D341Med (cell line): Measurements from ENCODE around the gene NEUROG1.
A peak's percentile ranks its signal among the peaks of the same experiment; 100 is the strongest.

Experiments
- DNase-seq: peaks from one replicate; pipeline ENCODE4 v3.0.0; 2012; ENCODE audit warnings: low spot score

Gene NEUROG1

DNA sequence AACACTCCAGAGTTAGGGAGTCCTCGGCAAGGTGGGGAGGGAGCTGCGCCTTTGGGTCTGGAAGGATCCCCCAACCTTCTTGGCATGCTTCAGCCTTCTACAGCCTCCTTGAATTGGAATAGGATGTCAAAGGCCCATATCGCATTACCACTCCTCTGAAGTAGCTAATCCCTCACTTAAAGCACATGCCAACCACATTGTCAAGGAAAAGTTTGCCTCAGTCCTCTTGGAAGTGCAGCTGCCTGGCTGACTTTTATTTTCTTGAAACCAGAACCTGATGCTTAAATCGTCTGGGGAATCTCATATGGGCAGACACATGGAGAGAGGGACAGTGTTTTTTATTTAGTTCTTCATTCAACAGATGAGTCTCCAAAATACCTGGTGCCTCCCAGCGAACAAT, 28.6 kb upstream of the NEUROG1 start:
- DNase-seq, result no peak

DNA sequence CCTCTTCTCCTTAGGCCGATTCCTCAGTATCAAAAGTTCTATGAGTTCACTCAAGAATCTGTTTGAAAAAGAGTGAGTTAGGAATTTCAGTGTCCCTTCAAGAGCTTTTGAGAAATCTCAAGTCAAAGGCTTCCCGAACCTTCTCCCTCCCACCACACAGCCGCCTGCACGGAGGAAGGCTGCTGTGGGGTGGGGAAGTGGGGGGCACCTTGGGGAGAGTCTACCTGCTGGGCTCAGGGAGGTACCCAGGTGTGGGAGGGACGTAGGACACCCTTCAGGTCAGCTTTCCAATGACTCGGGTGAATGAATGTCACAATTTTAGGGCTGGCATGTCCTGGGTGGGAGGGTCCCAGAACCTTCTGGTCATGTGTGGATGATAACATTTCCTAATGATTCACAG, 25.5 kb upstream of the NEUROG1 start:
- DNase-seq, result no peak

DNA sequence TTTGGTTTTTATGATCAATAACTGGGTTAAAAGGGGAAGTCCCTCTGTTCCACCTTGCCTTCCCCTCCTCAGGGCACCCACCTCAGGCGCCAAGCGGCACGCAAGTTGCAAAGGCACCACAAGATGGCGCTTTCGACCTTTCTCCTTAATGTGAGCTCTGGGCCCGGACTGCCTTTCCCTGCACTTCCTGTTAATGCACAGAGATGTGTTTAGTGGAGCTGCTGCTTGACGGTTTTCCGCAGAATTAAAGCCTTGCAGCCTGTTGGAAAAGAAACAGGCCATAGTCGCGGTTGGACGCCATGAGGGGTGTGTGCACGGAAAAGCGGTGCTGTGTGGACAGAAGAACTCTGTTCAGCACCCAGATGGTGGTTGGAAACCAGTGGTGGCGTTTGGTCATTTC, 25.1 kb upstream of the NEUROG1 start:
- peak; percentile 87 for DNase-seq

DNA sequence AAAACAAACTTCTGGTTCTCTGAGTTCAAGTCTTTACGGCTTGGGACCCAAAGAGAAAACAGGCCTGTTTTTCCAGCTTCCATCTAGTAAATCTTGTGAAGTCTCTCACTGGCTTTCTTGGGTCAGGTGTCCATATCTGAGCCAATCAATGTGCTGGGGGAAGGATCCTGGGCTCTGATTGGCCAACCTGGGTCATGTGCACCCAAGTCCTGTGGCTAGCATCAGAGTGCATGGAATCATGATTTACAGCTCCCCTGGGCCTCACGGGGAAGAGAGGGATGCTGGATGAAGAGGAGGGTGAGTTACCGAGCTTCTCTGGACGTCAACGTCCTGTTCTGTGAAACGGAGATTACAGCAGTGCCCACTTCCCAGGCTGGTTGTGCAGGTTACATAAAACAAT, 23.6 kb upstream of the NEUROG1 start:
- no peak for DNase-seq

DNA sequence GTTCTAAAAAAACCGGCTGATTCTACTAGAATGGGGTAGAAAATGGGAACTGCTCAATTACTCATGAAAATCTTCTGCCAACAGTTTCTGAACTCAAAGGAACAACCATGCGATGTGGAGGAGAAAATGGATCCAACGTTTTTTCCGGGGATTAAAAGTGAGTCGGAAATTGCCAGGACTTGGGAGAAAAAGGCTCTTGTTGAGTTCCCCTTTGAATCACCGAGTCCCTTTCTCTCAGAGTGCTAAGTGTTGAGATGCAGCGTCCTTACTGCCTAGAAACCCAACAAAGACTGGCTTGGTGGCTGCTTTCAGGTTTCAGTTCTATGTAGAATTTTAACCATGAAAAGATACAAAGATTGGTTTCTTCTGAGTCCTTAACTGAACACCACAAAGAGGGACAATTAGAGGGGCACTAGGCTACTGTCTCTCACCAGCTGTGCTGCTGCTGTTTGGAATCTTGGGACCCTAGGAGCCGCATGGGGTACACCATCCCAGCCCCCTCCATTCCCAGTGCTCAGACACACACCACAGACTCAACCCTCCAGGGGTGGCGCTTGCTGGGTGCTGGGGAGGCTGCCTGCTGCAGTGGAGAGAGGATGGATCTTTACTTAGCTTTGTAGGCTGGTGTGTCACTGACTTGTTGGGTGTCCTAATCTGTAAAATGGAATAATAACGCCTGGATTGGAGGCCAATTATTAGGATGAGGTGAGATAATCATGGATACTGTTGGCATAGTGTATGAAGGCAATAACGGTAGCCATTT, 21.5 kb upstream of the NEUROG1 start:
- no peak for DNase-seq

DNA sequence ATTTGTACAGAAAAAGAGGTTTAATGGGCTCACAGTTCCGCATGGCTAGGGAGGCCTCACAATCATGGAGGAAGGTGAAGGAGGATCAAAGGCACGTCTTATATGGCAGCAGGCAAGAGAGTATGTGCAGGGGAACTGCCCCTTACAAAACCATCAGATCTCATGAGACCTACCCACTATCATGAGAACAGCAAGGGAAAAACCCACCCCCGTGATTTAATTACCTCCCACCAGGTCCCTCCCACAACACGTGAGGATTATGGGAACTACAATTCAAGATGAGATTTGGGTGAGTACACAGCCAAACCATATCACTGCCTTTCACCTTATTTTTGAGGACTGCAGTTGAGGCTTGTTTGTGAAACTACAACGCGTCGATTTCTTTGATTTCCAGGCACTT, 20.9 kb upstream of the NEUROG1 start:
- DNase-seq, result no peak

- no peak for DNase-seq
Observed at GRCh38 chr5:135555530-135555929, 19.8 kb upstream of the NEUROG1 start.

GRCh38 chr5:135553688-135554462, 18.1 kb upstream of the NEUROG1 start:
- peak; percentile 62 for DNase-seq

- peak; percentile 82 for DNase-seq
Observed at GRCh38 chr5:135551593-135552447, 16.1 kb upstream of the NEUROG1 start.

DNA sequence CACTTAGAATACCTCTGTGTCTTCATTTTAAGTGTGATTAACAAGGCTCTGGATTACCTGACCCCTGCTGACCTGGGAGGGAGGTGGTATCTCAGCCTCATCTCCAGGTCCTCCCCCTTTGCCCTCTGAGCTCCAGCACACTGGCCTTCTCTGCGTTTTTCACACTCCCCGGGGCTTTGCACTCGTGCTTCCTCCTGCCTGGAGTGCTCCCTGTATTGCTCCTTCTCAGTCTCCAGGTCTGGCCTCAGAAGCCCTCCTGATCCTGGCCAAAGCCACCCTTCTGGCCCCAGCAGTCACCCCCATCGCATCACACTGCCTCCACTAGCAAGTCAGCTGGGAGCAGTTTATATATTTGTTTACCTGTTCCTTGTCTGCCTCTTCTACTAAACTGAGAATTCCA, 13.6 kb upstream of the NEUROG1 start:
- DNase-seq, result no peak

- no peak for DNase-seq
Observed at GRCh38 chr5:135547590-135548254, 12.0 kb upstream of the NEUROG1 start.

- DNase-seq, result no peak
Observed at GRCh38 chr5:135546912-135547311, 11.1 kb upstream of the NEUROG1 start.

GRCh38 chr5:135546101-135546500, 10.3 kb upstream of the NEUROG1 start:
- DNase-seq, result no peak

- peak; percentile 81 for DNase-seq
Observed at GRCh38 chr5:135545099-135545498, 9.3 kb upstream of the NEUROG1 start.

DNA sequence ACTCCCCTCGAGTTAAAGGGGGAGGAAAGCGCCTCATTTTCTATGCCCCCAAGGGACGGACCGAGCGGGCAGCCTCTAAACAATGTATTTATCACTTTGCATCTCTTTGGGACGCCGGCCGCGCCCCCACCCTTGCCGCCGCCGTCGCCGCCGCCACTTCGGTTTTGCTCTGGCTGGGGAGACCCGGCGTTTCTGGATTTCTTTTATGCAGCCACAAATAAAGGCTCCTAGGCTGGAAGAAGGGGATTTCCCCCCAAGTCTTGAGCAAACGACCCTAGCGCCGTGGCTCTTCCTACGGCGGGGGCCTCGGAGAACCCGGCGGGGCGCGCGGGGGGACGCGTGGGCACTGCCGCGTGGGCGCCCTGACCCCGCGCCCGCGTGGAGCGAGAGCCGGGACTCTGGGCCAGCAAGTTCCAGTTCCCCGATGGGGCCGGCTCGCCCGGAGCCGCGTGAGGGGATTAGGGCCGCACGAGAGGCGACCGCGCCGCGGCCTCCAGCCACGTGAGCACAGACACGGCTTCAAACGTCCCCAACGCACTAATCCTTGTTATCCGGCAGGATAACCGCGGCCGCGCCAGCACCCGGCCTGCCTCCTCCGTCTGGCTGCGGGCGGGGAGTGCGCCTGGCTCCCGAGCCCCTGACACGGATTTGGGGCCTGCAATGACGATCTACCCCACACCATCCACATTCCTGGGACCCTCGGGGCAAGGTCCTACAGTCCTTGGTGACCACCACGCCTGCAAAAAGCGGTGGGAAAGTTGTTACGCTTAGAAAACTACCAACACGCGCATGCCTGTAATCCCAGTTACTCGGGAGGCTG, 7.9 kb upstream of the NEUROG1 start:
- peak; percentile 82 for DNase-seq

- no peak for DNase-seq
Observed at GRCh38 chr5:135543001-135543484, 7.3 kb upstream of the NEUROG1 start.

DNA sequence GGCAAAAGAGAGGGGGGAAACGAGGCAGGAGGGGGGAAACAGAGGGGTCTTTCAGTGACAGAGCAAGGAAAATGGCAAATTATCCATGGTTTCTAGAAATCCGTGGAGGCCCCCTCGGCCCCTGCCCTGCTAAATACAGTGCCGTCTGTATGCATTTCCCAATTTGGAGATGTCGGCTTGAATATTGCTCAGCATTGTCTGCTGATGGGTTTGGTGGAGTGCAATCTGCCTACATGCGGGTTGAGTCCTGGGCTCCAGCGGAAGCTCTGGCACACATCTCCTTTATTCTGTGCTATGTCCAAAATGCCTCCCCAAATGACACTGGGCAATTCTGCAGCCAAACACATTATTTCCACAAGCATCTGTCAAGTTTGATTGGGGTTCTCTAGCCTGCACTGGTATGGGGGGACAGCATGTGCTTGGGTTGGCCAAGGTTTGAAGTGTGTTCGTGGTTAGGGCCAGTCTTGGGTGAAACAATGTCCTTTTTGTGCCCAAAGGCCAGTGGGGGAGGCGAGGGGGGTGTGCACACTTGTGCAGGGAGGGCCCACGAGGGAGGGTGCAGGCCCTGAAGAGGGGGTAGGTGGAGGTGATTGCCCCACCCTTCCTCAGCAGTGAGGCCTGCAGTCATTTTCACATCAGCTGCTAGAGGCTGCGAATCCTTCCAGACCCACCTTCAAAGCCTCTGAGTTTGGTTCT, 6.2 kb upstream of the NEUROG1 start:
- DNase-seq, result no peak

DNA sequence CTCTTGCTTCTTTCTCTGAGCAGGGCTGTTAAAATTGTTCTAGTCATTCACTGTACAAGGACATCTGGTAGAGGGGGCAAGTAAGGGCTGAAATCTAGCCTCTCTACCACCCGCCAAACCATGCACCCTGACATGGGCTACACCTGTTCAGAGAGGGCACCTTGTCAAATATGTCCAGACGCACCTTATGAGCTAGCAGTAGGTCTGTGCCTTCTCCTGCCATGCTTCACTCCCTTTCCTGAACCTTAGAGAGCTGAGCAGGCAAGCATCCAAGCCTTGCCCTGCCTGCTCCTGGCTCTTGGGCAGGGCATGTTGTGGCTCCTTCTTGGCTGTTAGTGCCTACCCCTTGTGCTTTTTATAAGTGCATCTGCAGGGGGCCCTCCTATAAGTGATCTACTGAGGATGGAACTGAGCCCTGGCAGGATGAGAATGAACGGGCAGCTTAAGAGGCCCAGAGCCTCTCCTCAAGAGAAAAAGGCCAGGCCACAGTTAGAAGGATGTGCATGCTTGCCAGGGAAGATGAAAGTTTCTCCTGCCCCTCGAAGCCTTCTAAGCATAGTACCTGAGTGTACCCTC, 3.8 kb upstream of the NEUROG1 start:
- no peak for DNase-seq

- DNase-seq, result no peak
Observed at GRCh38 chr5:135538261-135538660, 2.5 kb upstream of the NEUROG1 start.

- DNase-seq, result no peak
Observed at GRCh38 chr5:135537745-135538144, 2.0 kb upstream of the NEUROG1 start.
